GM21529 (cell line): Measurements from ENCODE around the gene CELSR3.

Source experiments
- ATAC-seq: cut with Tn5 transposase; IDR thresholded peaks from one replicate; pipeline ENCODE4 v1.9.1; 2021; ENCODE audit not compliant: unreplicated experiment

CELSR3 gene

DNA sequence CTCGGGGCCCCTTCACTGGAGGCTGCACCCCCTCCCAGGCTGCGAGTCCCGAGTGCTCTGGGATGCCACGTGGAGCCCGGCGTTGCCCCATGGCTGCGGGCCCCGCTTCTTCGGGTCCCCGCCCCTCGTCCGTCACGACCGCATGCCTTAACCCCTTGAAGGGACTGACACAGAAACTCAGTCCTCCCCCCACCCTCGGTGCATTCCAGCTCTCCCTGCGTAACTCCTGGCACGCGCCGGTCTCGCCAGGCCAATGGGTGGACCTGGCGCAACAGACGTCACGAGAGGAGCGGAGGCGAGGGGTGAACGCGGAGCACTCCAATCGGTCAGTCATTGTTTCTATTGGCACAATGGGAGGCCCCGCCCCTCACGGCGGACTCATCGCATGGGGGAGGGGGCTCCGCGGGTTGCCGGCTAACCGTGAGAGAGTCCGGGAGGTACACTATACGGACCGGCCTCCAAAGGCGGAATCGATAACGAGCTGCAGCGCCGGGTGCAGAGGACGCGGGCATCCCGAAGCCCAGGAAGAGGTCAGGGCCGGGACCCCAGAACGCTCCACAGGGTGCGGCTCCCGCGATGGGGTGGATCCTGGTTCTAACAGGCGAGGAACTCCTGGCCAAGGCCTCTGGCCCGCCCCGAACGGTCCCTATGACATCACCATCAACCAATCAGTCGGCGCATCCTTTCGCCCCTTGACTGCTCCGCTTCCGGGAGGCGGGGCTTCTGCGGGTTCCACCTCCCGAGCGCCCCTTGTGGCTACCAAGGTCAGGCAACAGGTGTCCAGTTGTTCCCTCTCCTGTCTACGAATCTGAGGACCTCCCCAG lies 1.0 kb upstream of the CELSR3 start:
- ATAC-seq: peak; percentile 85

GRCh38 chr3:48662145-48662752 lies 437 bp downstream of the CELSR3 start:
- ATAC-seq: no peak

DNA sequence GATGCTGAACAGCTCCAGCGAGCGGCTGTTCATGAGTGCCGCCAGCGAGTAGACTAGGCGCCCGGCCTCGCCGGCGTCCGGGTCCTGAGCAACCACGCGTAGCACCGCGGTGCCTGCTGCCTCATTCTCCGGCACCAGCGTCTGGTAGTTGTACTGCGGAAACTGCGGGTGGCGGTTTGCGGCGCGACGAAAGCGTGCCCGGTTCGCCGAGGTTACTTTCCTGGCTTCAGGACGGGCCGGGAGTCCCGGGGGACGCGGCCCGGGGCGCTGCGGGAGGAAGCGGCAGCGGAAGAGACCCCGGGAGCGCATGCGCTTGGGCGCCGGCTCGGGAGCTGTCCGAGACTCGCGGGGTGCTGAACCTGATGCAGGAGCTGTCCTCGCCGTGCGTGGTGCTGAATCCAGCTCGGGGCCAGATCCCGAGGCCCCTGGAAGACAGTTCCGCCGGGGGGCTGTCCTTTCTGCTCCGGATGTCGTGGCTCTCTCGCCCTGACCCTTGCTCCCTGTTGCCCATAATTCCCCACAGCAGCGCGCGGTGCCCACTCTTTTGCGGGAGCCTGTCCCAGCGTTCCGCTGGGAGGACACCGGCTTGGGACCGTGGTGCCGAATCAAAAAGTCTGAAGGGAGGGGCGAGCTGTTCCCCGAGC lies 1.1 kb downstream of the CELSR3 start:
- ATAC-seq: no peak

- ATAC-seq: no peak
Observed at GRCh38 chr3:48660800-48661400, 1.8 kb downstream of the CELSR3 start.

GRCh38 chr3:48656841-48657281 lies 5.8 kb downstream of the CELSR3 start:
- ATAC-seq: no peak

DNA sequence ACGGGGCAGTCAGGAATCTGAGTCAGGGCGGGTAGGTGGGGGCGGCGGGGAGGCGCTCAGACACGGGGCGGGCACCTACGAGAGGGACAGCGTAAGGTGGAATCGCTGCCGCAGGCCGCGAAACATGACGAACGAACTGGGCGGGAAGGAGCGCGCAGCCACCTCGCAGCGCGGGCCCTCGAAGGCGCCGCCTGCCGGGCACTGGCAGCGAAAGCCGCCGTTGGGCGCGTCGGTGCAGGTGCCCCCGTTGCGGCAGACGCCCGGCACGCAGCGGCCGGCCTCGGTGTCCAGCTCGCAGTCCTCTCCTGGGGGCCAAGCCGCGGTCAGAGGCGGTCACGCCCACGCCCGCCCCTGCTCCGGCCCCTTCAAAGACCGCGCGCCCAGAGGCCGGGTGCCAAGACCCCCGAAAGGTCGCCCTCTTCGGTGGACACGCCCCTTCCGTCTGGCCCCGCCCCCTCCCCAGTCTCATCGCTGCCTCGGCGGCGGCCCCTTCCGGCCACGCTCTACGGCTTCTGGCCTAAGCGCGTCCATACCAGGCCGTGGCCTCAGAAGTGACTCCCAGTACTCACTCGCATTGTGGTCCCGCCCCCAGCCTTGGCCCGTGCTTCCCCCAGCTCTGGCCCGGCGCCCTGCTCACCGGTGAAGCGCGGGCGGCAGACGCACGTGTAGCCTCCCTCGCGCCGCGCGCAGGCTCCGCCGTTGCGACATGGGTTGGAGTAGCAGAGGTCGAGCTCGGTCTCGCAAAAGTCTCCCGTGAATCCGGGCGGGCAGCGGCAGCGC lies 6.4 kb downstream of the CELSR3 start:
- peak; percentile 50 for ATAC-seq

GRCh38 chr3:48655606-48656005 lies 7.1 kb downstream of the CELSR3 start:
- ATAC-seq: no peak

DNA sequence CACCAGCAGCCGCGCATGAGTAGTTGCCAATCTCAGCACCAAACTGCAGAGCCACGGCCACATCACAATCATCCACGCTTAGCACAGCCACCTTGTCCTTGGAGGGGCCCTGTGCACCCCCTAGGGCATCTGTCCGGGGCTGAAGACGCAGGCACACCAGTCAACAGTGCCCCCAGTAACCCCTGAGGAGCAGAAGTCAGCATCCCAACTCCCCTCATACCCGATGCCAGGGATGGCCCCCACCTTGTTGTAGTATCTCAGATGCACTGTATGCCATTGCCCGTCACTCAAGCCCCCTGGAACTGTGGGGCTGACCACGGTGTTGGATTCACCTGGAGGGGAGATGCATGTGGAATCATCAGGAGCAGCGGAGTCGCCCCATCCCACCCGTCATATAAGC lies 7.6 kb downstream of the CELSR3 start:
- no peak for ATAC-seq

DNA sequence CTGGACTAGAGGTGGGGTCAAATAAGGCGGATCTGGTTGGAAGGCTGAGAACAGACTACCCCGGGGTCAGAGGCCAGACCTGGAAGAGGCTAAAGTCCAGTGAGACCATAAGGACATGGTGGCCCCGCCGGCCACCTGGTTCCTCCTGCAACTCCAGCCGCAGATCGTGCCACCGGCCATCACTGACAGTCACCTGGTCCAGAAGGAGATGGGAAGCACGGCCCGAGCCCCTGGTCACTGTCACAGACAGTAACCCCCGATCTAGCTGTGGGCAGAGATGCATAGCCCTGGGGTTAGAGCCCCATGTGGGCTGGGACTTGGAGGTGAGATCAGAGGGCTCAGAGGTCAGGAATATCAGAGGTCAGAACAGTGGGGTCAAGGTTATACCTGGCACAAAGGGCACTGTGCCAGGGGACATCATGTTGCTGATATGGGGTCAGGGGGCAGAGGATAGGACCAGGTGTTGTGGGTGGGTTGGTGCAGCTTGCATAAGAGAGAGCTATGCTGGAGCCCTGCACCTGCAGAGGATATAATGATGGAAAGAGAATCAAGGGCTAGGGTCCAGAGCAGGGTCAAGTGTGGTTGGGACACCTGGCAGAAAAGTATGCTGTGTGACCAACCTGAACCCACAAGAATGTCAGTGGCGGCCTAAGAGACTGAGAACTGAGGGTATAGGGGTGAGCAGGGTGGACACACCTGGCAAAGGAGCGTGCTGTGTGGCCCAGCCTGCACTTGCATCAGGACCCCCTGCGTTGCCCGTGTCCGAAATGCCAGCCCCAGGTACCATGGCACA lies 9.6 kb downstream of the CELSR3 start:
- no peak for ATAC-seq

- ATAC-seq: no peak
Observed at GRCh38 chr3:48651771-48652170, 10.9 kb downstream of the CELSR3 start.

GRCh38 chr3:48650723-48651122 lies 12.0 kb downstream of the CELSR3 start:
- no peak for ATAC-seq

GRCh38 chr3:48648188-48648850 lies 14.4 kb downstream of the CELSR3 start:
- ATAC-seq: no peak

DNA sequence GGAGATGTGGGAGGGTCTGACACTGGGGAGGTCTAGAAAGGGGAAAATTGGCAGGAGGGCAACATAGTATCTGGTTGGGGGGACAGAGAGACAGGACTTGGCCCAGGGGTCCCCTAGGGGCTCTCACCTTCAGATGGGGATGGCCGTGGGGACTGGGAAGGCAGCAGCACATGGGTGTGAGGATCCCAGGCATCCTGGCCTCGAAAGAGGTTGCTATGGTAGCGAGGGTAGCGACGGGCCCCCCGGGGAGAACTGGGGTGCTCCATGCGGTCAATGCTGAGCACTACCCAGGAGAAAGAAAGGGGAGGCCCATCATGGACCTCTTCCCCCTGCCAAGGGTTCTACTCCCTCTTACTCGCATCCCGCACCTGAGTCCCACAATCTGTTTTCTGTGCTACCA lies 15.0 kb downstream of the CELSR3 start:
- ATAC-seq: no peak

GRCh38 chr3:48644898-48645760 lies 17.6 kb downstream of the CELSR3 start:
- no peak for ATAC-seq

- ATAC-seq: no peak
Observed at GRCh38 chr3:48642605-48643004, 20.1 kb downstream of the CELSR3 start.

- ATAC-seq: no peak
Observed at GRCh38 chr3:48641396-48641795, 21.3 kb downstream of the CELSR3 start.

DNA sequence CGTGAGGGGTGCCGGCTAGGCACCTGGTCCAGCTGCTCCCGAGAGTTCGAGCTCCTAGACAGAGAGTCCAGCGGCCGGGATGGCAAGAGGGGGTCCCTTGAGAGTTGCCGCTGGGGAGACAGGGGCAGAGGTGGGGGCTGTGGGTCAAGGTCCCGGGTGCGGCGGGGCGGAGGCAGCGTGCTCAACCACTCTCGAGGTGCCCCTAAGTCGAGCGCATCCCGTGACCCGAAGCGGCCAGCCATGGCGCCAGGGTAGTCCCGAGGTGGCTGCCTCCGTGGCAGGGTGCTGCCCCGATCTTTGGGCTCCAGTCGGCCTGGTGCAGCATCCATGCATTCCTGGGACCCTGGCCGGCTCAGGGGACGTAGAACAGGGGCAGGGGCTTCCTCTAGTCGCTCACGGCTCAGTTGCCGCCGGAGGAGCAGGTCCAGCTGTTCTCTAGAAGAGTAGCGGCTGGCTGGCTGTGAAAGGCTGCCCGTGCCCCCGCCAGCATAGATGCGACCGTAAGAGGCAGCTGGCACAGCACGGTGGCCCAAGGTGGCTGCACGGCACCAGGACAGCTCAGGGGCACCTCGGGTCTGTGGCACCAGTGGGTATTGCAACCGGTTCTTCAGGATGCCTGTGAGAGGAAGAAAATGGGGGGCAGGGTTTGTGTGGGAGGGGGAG lies 22.6 kb downstream of the CELSR3 start:
- ATAC-seq: no peak

- no peak for ATAC-seq
Observed at GRCh38 chr3:48637305-48637704, 25.4 kb downstream of the CELSR3 start.
